Urinary bladder (tissue), 4 donors: ENCODE data around the gene PASD1. TPM values are rescaled to one million over a fixed set of nuclear protein-coding genes. Genes with fewer than 3 reads are reported as not detected.

Source experiments
- DNase-seq: peaks from one replicate; pipeline ENCODE4 v3.0.0-alpha.2; 2015; ENCODE audit errors: extremely low spot score
- H3K27ac ChIP-seq: one replicate; pipeline ENCODE4 v1.5.1; 2013; ENCODE audit warnings: low read depth, mild to moderate bottlenecking, moderate library complexity
- H3K36me3 ChIP-seq: one replicate; pipeline ENCODE4 v1.6.1; 2013; ENCODE audit warnings: mild to moderate bottlenecking, moderate library complexity; ENCODE audit not compliant: insufficient read depth
- H3K4me1 ChIP-seq: one replicate; pipeline ENCODE4 v1.6.1; 2013; ENCODE audit warnings: mild to moderate bottlenecking, moderate library complexity; ENCODE audit not compliant: insufficient read depth
- H3K4me3 ChIP-seq: one replicate; pipeline ENCODE4 v1.5.1; 2013; ENCODE audit warnings: low read depth, low read length
- WGBS: extraction: QIAGEN DNeasy Blood & Tissue Kit; methylation state at CpG from one replicate; pipeline ENCODE4 v1.1.7; 2013; 5-methylcytosine and 5-hydroxymethylcytosine counted together
- polyA plus RNA-seq: library from polyadenylated mRNA; stranded (reverse); fragments of 200-250 nt; gene quantifications from one replicate; pipeline ENCODE4 v1.2.3, GENCODE V29; 2013
- total RNA-seq: library from RNA; depleted of rRNA; stranded (reverse); fragments of >200 nt; gene quantifications from one replicate; pipeline ENCODE4 v1.2.3, GENCODE V29; 2014
- donor health status: healthy with polysubstance abuse.
- donor health status: healthy.

PASD1 gene
- total and polyA plus RNA-seq, 2 donors, result not detected

DNA sequence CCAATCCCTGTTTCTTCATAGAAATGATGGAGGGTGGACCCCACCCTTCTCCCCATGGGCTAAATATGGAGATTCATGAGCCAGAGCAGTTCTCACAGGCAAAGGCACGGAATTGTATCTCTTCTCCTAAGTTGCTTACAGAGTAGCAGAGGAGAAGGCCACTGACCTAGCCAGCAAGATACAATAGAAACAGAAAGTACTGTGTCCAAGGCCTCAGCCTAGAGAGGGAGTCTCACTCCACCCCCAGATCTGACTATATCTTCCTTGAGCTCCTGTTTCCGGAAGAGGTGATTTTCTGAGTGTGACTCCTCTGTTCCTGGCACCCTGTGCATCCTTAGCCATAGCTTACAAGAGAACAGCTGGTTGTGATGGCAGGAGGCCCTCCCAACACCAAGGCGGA, 152.3 kb downstream of the PASD1 start, which contains the start of gene FATE1:
Gene FATE1 (plus strand): TSS at position 284 of the 400 bp plus-strand sequence. CDS start 85 bp downstream, at position 369.
- Histone ChIP-seq H3K27ac (no peak within 1 kb of the TSS), H3K36me3 (no peaks in the 10 kb centered on the region), H3K4me1 (no peaks in the 10 kb centered on the region), H3K4me3 (no peak within 1 kb of the TSS)
- DNase-seq, result no peak
- WGBS, result 71% methylated on average over 3 of the region's 3 CpGs

DNA sequence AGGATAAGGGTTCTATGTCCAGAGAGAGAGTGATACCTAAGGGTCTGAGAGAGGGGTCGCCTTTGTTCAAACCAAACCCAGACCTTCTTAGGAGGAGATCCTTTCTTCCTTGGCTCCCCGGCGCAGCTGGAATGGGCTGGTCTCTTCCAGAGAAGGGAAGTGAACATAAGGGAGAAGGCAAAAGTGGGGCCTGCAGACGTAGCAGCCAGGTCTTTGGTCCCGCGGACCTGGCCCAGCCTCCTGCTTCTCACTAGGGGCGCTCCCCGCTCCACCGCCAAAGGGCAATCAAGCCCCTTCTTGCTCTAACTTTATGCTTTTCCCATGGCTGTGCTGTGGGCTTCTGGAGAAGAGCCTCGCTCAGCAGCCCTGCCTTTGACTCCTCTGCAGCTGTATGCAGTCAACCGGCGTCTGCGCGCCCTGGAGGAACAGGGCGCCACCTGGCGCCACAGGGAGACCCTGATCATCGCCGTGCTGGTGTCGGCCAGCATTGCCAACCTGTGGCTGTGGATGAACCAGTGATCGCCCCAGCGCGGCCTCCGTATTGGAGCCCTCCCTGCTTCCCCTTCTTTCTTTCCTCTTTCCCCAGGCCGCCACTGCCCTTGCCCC, 158.9 kb downstream of the PASD1 start:
- Histone ChIP-seq H3K4me3 (no peak overlapping the region), H3K27ac (no peak overlapping the region), H3K36me3 (no peaks in the 10 kb centered on the region), H3K4me1 (no peaks in the 10 kb centered on the region)
- DNase-seq, result no peak
- WGBS, result 46% methylated on average over 24 of the region's 24 CpGs

DNA sequence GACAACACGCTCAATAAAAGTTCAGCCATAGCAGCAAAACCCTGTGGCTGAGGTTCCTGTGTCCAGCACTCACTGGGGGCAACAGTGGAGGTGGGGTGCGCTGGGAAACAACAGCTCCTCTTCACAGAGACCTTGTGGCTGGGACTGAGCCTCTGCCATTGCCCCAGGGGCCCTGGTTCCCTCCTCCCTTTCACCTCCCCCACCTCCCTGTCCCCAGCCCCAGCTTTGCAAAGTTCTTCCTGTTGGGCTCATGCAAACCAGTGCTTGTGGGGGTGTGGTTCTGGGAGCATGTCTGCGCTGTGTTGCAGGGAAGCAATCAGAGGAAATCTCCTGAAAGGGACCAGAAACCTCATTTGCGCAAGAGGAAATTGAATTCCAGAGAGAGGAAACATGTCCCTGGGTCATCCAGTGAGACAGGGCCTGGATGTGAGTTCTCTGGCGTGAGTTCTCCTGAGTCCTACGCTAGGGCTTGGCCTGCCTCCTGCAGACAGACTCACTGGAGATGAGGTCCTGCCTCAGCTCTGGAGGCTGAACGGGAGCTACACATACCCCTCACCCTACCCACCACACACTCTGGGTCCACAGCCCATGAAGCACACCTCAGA, 159.8 kb downstream of the PASD1 start:
- WGBS, result 85% methylated on average over 7 of the region's 7 CpGs
- H3K4me3 ChIP-seq, result no peak overlapping the region

DNA sequence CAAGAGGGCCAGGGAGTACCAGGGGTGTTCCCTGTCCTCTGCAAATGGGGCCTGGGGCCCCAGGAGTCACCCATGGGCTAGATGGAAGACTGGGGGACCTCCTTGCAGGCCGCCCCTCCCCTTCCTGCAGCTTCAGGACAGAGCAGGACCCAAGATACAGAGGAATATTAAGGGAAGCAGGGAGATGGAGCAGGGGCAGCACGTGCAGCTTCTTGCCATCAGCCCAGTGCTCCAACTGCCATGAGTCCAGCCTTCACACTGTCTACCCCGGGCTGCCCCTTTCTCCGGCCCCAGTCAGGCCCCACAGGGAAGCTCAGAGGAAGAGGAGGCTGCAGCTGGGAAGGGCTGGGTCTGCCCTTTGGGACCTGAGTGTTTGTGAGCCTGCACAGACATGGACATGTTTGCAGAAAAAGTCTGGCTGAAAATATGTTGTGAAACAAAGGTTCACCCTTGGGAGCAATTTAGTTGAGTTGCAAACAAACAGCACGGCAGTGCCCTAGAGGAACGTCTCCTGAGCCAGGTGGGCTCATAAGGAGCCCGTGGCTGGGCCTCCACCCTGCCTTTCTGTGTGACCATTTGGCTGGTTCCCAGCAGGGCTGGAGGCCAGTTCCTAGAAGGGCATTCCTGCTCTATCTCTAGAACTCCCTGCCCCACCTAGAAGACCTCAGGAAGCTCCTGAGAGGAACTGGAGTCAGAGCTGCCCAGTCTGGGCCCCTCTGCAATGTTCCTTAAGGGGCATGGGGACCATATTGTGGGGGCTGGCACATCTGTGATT, 161.3 kb downstream of the PASD1 start:
- no peak for DNase-seq
- WGBS, result 58% methylated on average over 7 of the region's 7 CpGs

More for the DNA sequence above, 159.8 kb downstream of the PASD1 start:
- no peaks in the 10 kb centered on the region for H3K4me1 ChIP-seq
- DNase-seq, result no peak
- H3K27ac ChIP-seq, result no peak overlapping the region
- no peaks in the 10 kb centered on the region for H3K36me3 ChIP-seq

DNA sequence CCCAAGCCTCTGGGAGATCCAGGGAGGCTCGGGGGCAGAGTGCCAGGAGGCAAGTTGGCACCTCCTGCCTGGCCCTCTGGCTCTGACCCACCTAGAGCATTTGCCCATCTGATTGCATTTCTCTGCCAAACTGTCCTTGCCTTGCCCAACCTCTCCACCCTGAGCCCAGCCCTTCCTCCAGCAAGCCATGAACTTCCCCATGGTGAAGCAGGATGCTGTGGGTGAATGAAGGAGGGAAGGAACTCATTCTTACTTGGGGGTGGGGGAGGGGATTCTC, 161.8 kb downstream of the PASD1 start:
- Histone ChIP-seq H3K4me1 (no peaks in the 10 kb centered on the region), H3K27ac (no peak overlapping the region), H3K36me3 (no peaks in the 10 kb centered on the region), H3K4me3 (no peak overlapping the region)
- DNase-seq, result no peak
- WGBS, result 75% methylated on average over 1 of the region's 1 CpG

More for the DNA sequence above, 161.3 kb downstream of the PASD1 start:
- Histone ChIP-seq H3K36me3 (no peaks in the 10 kb centered on the region), H3K4me1 (no peaks in the 10 kb centered on the region), H3K4me3 (no peak overlapping the region), H3K27ac (no peak overlapping the region)

Other genes with a start within 250 kb of the PASD1 start
- gene VMA21, start 166.5 kb upstream of the PASD1 start, total RNA-seq, result 59.1 TPM
- gene VMA21, start 166.5 kb upstream of the PASD1 start, polyA plus RNA-seq, result 7.2 TPM
- gene PRRG3, start 131.8 kb downstream of the PASD1 start, total RNA-seq, result 15.2 TPM
- gene PRRG3, start 131.8 kb downstream of the PASD1 start, polyA plus RNA-seq, result 1.3 TPM
- gene FATE1, start 152.4 kb downstream of the PASD1 start, total RNA-seq, result not detected
- 0.13 TPM for gene FATE1, start 152.4 kb downstream of the PASD1 start, polyA plus RNA-seq
- gene CNGA2, start 171.1 kb downstream of the PASD1 start, total RNA-seq, result not detected
- gene CNGA2, start 171.1 kb downstream of the PASD1 start, polyA plus RNA-seq, result not detected